DMS 273 treated with DMSO at 0.1 percent for 48 hours (cell line): ENCODE results near the gene FARS2.

ENCODE experiments used
- DNase-seq: peaks from one replicate; lab custom pipeline; 2025; lab: John Stamatoyannopoulos, UW

The FARS2 gene

GRCh38 chr6:5260661-5261544 lies at the start of gene FARS2, which contains the start of gene LYRM4:
FARS2 (plus strand) TSS chr6:5261513.
LYRM4 (minus strand) TSS chr6:5260950; CDS start chr6:5260733, 217 bp downstream.
- DNase-seq, result peak; percentile 78

DNA sequence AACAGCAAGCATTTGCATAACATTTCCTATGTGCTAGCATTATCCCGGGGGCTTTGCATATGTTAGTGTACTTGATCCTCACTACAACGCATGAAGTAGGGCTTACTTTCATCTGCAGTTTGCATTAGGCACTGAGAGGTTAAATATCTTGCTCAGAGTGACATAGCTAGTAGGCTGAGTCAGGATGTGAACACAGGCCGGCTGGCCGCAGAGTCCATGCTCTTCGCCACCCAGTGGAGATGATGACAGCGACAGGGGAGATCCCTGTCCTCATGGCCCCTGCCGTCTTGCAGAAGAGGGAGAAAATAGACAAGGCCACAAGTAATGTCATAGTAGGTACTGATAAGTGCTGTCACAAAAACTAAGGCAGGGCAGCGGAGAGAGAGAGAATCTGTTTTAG lies 47.5 kb upstream of the FARS2 start:
- no peak for DNase-seq

DNA sequence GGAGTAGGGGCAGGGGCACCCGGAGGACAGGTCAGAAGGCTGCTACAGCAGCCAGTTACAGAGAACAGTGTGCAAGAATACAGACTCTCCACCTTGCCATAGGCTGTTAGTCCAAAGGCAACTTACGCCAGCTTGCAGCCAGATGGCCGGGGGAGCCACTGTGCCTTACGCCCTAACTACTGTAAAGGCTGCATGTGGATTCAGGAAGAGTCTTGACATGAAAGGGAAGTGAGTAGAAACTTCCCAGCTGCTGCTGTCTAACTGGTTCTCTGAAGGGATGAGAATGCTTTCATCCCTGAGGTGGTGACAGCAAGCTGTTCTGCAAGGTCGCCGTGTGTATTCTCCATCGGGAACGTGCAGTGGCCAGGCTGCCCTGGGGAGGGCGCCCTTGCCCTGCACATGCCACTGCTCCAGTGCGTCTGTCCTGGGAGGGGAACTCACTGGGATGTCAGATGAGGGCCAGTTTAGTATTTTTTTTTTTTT lies 46.7 kb upstream of the FARS2 start:
- DNase-seq, result peak; percentile 53

DNA sequence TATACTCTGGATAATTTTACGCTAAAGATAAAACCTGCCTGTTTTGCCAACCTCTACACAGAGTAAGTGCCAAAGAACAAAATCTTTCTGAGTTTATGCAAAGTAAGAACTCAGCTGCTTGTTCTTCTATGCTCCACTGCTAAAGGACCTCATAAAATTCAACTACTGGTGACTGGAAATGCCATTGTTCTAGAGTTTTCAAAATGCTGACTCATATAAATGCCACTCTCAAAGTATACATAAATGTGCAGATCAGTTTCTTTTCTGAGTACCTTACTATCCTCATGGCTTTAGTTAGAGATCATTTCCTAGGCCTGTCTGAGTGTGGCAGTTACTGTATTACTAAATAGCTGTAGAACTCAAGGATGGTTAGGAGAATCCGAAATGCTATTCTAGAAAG lies 46.2 kb upstream of the FARS2 start:
- no peak for DNase-seq

DNA sequence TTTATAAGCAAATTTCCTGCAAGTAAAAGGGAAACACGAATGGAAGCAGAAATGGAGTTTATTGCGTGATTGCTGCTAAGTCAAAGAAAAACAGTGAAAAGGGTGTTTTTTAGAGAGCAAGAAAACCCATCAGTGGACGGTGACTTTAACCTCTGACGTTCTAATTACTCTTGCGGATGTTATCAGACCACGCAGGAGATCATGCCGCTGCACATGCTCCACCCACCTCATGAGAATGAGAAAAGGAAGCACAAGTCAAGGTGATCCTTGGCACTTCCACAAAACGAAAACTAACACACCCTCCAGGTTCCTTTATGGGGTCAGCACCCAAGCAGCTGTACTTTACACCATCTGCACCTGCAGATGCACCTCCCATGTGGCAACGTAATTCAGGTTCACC lies 45.5 kb upstream of the FARS2 start:
- no peak for DNase-seq

- no peak for DNase-seq
Measured at GRCh38 chr6:5217356-5217755, 44.0 kb upstream of the FARS2 start.

GRCh38 chr6:5219011-5219691 lies 42.2 kb upstream of the FARS2 start:
- no peak for DNase-seq

DNA sequence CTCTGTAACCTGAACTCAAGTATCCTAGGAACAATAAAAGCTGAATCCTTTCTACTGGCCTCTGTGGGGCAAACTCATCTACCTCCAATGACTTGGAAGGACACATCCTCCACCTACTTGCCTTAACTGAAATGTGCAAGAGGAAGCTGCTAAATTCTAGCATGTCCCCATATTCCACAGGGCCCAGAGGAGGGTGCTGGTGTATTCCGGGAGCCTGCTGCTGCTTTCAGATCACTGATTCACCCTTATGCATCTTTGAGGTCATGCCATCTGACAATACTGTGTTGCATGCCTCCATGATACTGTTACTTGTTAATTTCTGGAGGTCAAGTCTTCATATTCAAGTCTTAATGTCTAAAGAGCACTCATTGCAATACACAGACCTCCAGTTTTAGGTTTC lies 40.9 kb upstream of the FARS2 start:
- no peak for DNase-seq

DNA sequence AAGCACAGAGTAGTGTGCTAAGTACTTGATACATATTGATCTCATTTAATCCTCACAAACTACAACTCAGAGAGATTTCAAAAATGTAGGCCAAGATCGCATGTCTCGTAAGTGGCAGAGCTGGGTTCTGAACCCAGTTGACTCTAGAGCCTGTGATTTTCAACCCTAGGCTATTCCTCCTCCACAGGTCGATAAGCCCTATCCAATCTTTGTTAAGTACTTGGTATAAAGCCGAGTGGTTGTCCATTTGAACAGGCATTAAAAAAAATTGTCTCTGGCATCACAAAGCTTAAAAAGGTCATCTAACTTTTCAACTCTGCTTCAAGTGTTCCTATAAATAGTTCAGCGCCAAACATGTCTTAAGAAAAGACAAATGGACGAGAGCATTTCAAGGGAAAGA lies 38.0 kb upstream of the FARS2 start:
- no peak for DNase-seq

GRCh38 chr6:5229356-5229755 lies 32.0 kb upstream of the FARS2 start:
- no peak for DNase-seq

GRCh38 chr6:5230081-5230480 lies 31.2 kb upstream of the FARS2 start:
- no peak for DNase-seq

- DNase-seq, result no peak
Measured at GRCh38 chr6:5231289-5231688, 30.0 kb upstream of the FARS2 start.

DNA sequence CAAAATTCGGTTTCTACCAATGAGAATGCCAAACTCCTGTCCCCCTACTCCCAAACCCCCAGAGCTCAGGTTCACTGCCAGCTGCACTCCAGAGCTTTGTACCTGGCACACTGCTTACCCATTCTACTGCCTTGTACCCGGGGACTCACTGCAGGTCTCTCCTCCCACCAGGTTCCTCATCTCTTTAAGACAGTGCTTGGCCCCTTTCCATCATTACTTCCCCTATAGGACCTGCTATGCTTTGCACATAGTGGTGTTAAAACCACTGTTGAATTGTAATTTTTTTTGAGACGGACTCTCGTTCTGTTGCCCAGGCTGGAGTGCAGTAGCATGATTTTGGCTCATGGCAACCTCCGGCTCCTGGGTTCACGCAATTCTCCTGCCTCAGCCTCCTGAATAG lies 26.4 kb upstream of the FARS2 start:
- DNase-seq, result no peak

GRCh38 chr6:5235830-5236229 lies 25.5 kb upstream of the FARS2 start:
- DNase-seq, result no peak

GRCh38 chr6:5237805-5238204 lies 23.5 kb upstream of the FARS2 start:
- no peak for DNase-seq

- no peak for DNase-seq
Measured at GRCh38 chr6:5238336-5238735, 23.0 kb upstream of the FARS2 start.

- no peak for DNase-seq
Measured at GRCh38 chr6:5241252-5241651, 20.1 kb upstream of the FARS2 start.

GRCh38 chr6:5243069-5243468 lies 18.2 kb upstream of the FARS2 start:
- DNase-seq, result no peak

DNA sequence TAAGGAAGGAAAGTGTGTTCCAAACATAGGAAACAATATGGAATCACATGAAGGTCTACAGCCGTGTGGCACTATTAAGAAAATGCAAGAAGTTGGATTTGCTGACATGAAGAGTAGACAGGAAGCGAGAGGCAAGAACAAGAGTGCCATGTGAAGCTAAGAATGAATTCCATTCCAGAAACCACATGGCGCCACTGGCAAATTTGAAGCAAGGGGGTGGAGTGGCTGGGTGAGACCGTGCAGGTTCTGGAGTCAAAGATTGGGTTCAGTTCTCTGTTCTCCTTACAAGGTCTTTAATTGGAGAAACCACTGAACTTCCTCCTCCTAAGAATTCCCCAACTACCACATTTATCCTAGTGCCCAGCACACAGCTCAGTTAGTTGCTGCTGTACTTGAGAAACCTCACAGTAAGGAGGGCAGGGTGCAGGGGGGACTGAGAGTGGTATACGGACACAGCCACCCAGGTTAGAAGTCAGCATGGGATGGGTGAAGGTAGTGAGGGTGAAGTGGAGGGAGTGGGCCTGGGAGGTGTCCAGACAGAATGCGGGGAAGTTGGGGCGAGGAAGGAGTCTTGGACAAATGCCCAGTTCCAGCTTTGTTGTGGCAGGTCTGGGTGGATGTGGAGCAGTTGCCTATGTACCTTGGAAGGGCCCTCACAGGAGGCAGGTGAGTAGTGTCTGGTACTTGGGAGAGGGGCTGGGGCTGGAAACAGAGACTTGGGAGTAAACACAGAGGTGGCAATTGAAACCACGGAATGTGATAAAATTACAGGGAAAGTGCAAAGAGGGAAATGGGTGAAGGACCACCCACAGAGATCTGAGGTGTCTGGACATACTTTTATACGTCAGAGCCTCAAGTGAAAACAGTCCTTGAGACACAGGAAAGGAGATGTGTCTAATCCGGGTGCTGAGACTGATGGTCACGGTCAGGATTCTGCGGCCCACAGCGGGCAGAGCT lies 14.9 kb upstream of the FARS2 start:
- no peak for DNase-seq

DNA sequence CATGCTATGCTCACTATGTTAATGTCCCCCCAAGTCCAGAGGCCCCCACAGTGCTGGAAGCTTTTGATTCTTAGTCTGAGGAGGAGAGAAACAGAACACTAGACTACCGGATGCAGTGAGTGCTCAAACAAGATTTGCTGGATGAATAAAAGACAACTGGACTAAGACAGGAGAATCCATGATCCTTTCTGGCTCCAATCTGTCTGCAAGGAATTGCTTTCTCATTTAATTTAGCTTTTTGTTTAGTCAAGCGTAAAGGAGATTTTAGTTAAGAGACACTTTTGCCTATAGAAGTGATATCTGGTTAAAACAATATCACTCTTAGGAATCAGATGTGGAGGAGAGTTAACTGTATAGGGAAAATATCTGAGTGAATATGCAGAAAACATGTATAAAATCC lies 14.1 kb upstream of the FARS2 start:
- DNase-seq, result no peak

GRCh38 chr6:5248302-5249098 lies 12.8 kb upstream of the FARS2 start:
- DNase-seq, result no peak
